ENCODE data around the gene CPA4.
"Not testable (repeated sequence)": the region's sequence is repeated elsewhere in the genome, so short reads cannot be mapped to it uniquely, and the experiment has no call there.

CPA4 gene

GRCh38 chr7:130297628-130298543 lies 4.9 kb downstream of the CPA4 start:
- intact Hi-C loops (cut with DNase I): no loop called here
- DNase-seq: no peak

- no peak for DNase-seq
- intact Hi-C loops (cut with DNase I): no loop called here
Measured at GRCh38 chr7:130298544-130299326, 5.8 kb downstream of the CPA4 start.

DNA sequence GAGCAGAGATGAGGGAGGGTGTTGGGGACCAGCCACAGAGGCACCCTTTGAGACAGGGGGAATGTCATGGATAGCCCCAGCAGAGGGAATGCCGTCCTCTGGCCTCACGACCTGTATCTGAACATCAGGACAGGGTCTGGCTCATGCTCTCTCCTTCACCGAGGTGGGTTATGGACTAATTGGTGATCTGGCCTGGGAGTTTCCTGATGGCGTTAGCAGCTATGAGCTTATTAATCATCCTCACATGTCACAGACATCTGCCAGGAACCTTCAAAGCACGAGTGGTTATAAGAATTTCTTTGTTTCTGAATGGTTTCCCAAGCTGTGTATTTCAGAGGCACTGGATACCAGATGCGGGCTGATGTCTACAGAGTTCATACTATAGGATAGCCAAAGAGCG lies 6.9 kb downstream of the CPA4 start:
- no peak for DNase-seq
- intact Hi-C loops (cut with DNase I): no loop called here

- no peak for DNase-seq
- intact Hi-C loops (cut with DNase I): no loop called here
Measured at GRCh38 chr7:130301501-130302020, 8.6 kb downstream of the CPA4 start.

DNA sequence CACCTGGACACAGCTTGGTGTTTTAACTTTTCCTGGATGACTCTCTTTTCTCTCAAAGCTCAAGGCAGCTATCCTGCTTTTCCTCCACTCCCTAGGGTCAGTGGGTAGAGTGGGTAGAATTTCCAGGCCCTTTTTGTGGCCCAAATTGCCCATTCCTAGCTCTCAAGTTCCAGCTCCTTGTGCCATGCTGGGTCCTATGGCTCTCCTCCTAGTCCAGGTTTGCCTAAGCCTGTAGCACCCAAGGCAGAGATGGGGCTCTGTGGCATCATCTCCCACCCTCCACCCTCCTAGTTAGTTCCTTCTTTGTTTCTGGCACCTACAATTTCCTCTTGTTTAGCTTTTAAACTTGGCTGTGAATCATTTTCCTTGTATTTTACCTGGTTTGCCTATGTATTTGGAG lies 9.7 kb downstream of the CPA4 start:
- intact Hi-C loops (cut with DNase I): no loop called here
- no peak for DNase-seq

- no peak for DNase-seq
- intact Hi-C loops (cut with DNase I): no loop called here
Measured at GRCh38 chr7:130303127-130303526, 10.2 kb downstream of the CPA4 start.

DNA sequence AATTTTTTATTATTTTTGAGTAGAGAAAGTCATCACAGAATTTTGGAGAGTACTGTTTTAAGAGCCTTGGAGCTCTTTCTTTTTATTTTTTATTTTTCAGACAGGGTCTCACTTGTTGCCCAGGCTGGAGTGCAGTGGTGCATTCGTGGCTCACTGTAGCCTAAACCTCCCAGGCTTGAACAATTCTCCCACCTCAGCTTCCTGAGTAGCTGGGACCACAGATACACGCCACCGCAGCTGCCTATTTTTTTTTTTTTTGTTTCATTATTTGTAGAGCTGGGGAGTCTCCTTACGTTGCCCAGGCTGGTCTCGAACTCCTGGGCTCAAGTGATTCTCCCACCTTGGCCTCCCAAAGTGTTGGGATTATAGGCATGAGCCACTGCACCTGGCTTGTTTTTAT lies 10.6 kb downstream of the CPA4 start:
- DNase-seq: no peak
- intact Hi-C loops (cut with DNase I): no loop called here

DNA sequence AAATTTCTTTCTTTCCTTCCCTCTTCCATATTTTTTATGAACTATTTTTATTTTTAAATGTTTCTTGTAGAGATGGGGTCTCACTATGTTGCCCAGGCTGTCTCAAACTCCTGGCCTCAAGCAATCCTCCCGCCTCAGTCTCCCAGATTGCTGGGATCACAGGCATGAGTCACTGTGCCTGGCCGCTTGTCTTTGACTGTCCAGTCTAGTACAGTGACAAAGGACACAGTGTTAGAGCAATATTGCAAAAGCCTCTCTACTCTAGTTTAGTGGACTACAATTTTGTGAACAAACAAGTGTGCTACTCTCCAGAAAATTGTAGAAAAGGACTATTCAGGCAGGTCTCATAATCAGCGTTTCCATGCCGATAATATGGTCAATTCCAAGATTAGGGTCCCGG lies 11.0 kb downstream of the CPA4 start:
- intact Hi-C loops (cut with DNase I): no loop called here
- no peak for DNase-seq

DNA sequence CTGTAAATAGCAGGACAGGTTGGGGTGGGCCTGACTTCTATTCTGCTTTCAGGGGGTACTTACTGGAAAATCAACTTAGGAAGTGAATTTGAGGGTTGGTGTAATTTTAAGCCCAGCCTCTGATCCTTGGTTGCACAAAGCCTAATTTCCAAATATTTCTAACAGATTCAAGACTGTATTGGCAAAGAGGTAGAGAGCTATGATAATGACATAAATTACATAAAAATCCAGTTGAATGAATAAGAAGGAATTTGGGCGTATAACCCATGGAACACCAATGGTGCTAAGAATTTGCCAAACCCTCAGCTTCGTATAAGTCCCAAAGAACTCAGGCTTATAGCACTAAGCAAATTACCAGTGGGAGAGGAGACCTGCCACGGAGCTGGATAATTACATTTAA lies 11.9 kb downstream of the CPA4 start:
- intact Hi-C loops (cut with DNase I): no loop called here
- DNase-seq: no peak

GRCh38 chr7:130305433-130306042 lies 12.6 kb downstream of the CPA4 start:
- no peak for DNase-seq
- intact Hi-C loops (cut with DNase I): no loop called here

- intact Hi-C loops (cut with DNase I): no loop called here
Measured at GRCh38 chr7:130309986-130310385, 17.0 kb downstream of the CPA4 start.

DNA sequence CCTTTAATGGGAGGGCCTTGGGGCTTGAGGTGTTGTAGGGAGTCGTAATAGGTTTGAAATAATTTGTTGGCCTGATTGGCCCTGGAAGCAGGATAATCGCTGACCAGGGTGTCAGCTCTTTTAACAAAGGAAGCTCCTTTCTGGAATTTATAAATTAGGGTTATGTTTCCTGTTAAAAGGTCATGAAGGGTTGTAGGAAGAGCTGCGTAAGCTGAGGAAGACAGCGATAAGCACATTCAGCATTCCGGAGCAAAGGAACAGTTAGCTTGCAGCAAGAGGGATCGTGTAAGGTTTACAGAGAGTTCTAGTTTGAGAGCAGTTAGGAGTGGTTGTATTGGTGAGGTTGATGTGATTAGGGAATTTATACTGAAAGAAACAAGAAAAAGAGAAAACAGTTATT lies 21.3 kb downstream of the CPA4 start:
- intact Hi-C loops (cut with DNase I): no loop called here

More at GRCh38 chr7:130309986-130310385, 17.0 kb downstream of the CPA4 start:
- no peak for DNase-seq

GRCh38 chr7:130319541-130319940 lies 26.6 kb downstream of the CPA4 start:
- DNase-seq: no peak

More for the DNA sequence above, 21.3 kb downstream of the CPA4 start:
- no peak for DNase-seq

GRCh38 chr7:130321542-130322229 lies 28.7 kb downstream of the CPA4 start:
- DNase-seq; intact Hi-C loops (cut with DNase I): not testable (repeated sequence)

More at GRCh38 chr7:130319541-130319940, 26.6 kb downstream of the CPA4 start:
- intact Hi-C loops (cut with DNase I): no loop called here

DNA sequence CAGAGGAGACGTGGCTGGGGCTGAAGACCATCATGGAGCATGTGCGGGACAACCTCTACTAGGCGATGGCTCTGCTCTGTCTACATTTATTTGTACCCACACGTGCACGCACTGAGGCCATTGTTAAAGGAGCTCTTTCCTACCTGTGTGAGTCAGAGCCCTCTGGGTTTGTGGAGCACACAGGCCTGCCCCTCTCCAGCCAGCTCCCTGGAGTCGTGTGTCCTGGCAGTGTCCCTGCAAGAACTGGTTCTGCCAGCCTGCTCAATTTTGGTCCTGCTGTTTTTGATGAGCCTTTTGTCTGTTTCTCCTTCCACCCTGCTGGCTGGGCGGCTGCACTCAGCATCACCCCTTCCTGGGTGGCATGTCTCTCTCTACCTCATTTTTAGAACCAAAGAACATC lies 29.7 kb downstream of the CPA4 start:
- intact Hi-C loops (cut with DNase I): no loop called here
- no peak for DNase-seq

- intact Hi-C loops (cut with DNase I): no loop called here
- no peak for DNase-seq
Measured at GRCh38 chr7:130324306-130324943, 31.5 kb downstream of the CPA4 start.

GRCh38 chr7:130329681-130330080 lies 36.7 kb downstream of the CPA4 start:
- intact Hi-C loops (cut with DNase I): no loop called here

DNA sequence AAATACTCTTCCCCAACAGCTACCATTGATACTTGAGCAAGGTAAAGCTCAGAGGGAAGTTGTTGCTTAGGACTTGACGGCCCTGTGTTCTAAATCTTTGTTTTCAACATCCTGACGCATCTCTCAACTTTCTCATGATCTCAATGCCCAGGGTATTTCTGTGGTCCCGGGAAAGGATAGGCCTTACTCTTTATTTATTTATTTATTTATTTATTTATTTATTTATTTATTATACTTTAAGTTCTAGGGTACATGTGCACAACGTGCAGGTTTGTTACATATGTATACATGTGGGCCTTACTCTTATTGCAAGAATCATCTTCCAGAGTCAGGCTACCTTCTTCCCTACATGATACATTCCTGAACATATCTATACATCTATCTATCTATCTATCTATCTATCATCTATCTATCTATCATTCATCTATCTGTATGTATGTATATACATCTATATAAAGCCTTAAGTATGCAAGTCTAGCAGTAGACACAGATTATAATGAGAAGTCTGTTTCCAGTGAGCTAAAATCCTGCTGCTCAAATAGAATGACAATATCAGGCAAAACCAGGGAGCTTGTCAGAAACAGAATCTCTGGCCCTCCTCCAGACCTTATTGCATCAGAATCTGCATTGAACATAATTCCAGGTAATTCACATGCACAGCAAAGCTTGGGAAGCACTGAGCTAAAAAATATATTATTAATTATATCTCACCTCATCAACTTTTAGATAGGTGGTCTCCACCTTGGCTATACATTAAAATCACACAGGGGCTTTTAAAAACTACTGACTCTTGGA lies 39.5 kb downstream of the CPA4 start:
- intact Hi-C loops (cut with DNase I): no loop called here
- DNase-seq: no peak

More at GRCh38 chr7:130329681-130330080, 36.7 kb downstream of the CPA4 start:
- no peak for DNase-seq

DNA sequence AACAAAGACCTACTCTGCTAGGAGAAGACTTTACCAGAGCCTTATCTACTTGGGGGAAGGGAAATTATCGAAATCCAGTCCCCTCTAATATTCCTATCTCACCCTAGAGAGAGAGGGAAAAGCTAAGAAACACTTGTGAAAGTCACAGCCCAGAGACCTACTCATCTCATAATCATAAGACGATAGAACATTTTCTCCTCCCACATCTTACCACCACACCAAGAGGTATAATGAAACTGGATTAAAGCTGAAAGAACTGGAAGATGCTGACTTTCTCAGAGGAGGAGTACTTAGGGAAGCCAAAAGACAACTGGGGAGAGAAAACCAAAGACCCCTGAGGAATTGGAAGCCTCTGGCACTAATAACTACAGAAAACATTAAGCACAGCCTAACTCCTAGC lies 40.9 kb downstream of the CPA4 start:
- intact Hi-C loops (cut with DNase I): no loop called here
- no peak for DNase-seq

All from posterior cingulate gyrus (tissue), 11 donors.